SK-N-SH treated with all-trans-retinoic acid at 6 μM for 48 hours (cell line): ENCODE measurements around the gene SMIM1.

Experiments
- ATAC-seq: fragments of 200-7000 bp; cut with Tn5 transposase; 3 replicates; pipeline ENCODE4 v1.9.1; 2020; ENCODE audit warnings: mild to moderate bottlenecking, moderate library complexity
- BACH2 ChIP-seq: fragments of 250-450 bp; sonication (Bioruptor Pico); IDR thresholded peaks from 2 replicates; pipeline ENCODE4 v1.9.0; 2021; ENCODE audit warnings: mild to moderate bottlenecking, borderline replicate concordance
- CSDC2 ChIP-seq: fragments of 250-450 bp; sonication (Bioruptor Pico); IDR thresholded peaks from 2 replicates; pipeline ENCODE4 v1.5.0; 2020; ENCODE audit warnings: mild to moderate bottlenecking, moderate library complexity
- ESRRG ChIP-seq: fragments of 250-450 bp; sonication (Bioruptor Pico); IDR thresholded peaks from 2 replicates; pipeline ENCODE4 v1.6.1; 2021; ENCODE audit warnings: mild to moderate bottlenecking
- OSR1 ChIP-seq: fragments of 250-450 bp; sonication (Bioruptor Pico); IDR thresholded peaks from 2 replicates; pipeline ENCODE4 v1.8.0; 2022; ENCODE audit warnings: moderate library complexity, mild to moderate bottlenecking, inconsistent platforms
- PPARA ChIP-seq: fragments of 250-450 bp; sonication (Bioruptor Pico); IDR thresholded peaks from 2 replicates; pipeline ENCODE4 v1.5.0; 2020; ENCODE audit warnings: mild to moderate bottlenecking, borderline replicate concordance
- SNAI2 ChIP-seq: fragments of 250-450 bp; sonication (Bioruptor Pico); IDR thresholded peaks from 2 replicates; pipeline ENCODE4 v1.5.0; 2020; ENCODE audit warnings: mild to moderate bottlenecking, moderate library complexity
- TOX ChIP-seq: fragments of 250-450 bp; sonication (Bioruptor Pico); IDR thresholded peaks from 2 replicates; pipeline ENCODE4 v1.8.0; 2021; ENCODE audit warnings: mild to moderate bottlenecking, moderate library complexity, borderline replicate concordance
- ZC3H10 ChIP-seq: fragments of 250-450 bp; sonication (Bioruptor Pico); IDR thresholded peaks from 2 replicates; pipeline ENCODE4 v1.5.1; 2021; ENCODE audit warnings: mild to moderate bottlenecking, moderate library complexity
- ZFP30 ChIP-seq: fragments of 450-650 bp; formaldehyde crosslinking; IDR thresholded peaks from 2 replicates; pipeline ENCODE4 v1.5.0; 2022; ENCODE audit warnings: mild to moderate bottlenecking, moderate library complexity
- ZNF565 ChIP-seq: fragments of 450-650 bp; formaldehyde crosslinking; conservative IDR thresholded peaks from 2 replicates; pipeline ENCODE4 v1.5.0; 2020; ENCODE audit warnings: low read depth, mild to moderate bottlenecking, moderate library complexity
- ZNF70 ChIP-seq: fragments of 450-650 bp; formaldehyde crosslinking; IDR thresholded peaks from 2 replicates; pipeline ENCODE4 v1.5.0; 2020; ENCODE audit warnings: mild to moderate bottlenecking, moderate library complexity
- TF ChIP-seq, protein P1 (sequence below): fragments of 250-450 bp; sonication (Bioruptor Pico); IDR thresholded peaks from 2 replicates; pipeline ENCODE4 v1.5.0; 2020; ENCODE audit warnings: mild to moderate bottlenecking, moderate library complexity
- TF ChIP-seq, protein P2 (sequence below): fragments of 250-450 bp; sonication (Bioruptor Pico); IDR thresholded peaks from 2 replicates; pipeline ENCODE4 v1.8.0; 2021; ENCODE audit warnings: low read depth, mild to moderate bottlenecking, moderate library complexity, borderline replicate concordance
- TF ChIP-seq, protein P3 (sequence below): fragments of 250-450 bp; sonication (Bioruptor Pico); IDR thresholded peaks from 2 replicates; pipeline ENCODE4 v1.5.1; 2021; ENCODE audit warnings: mild to moderate bottlenecking, moderate library complexity
- TF ChIP-seq, protein P4 (sequence below): fragments of 250-450 bp; sonication (Bioruptor Pico); IDR thresholded peaks from 2 replicates; pipeline ENCODE4 v1.8.0; 2020; ENCODE audit warnings: mild to moderate bottlenecking, moderate library complexity, borderline replicate concordance

The SMIM1 gene

DNA sequence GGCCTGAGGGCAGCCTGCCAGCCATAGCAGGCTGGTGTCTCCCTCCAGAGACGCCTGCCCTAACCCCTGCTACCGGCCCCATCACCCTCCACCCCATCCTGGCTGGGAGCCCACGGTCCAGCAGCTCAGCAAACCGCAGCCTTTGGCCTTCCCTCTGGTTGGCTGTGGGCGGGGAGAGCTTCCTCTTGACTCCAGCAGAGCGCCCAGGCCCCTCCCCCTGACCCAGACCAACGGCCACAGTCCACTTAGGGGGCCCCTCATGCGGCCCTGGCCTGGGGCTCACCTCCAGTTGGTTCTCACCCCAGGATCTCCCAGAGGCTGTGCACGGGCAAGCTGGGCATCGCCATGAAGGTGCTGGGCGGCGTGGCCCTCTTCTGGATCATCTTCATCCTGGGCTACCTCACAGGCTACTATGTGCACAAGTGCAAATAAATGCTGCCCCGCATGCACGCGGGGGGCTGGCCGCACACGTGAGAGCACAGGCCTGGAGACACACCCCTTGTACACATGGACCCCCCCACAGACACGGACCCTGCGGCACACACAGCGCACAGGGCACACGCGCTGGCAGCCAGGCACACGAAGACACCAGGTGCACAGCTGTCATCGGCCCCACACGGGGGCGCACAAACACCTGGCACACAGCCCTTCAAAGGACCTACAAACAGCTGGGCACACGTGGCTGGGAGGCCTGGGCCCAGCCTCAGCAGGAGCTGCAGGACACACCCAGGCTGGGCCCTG is 3.1 kb downstream of the SMIM1 start (continued):
- TF ChIP-seq, protein P1, sequence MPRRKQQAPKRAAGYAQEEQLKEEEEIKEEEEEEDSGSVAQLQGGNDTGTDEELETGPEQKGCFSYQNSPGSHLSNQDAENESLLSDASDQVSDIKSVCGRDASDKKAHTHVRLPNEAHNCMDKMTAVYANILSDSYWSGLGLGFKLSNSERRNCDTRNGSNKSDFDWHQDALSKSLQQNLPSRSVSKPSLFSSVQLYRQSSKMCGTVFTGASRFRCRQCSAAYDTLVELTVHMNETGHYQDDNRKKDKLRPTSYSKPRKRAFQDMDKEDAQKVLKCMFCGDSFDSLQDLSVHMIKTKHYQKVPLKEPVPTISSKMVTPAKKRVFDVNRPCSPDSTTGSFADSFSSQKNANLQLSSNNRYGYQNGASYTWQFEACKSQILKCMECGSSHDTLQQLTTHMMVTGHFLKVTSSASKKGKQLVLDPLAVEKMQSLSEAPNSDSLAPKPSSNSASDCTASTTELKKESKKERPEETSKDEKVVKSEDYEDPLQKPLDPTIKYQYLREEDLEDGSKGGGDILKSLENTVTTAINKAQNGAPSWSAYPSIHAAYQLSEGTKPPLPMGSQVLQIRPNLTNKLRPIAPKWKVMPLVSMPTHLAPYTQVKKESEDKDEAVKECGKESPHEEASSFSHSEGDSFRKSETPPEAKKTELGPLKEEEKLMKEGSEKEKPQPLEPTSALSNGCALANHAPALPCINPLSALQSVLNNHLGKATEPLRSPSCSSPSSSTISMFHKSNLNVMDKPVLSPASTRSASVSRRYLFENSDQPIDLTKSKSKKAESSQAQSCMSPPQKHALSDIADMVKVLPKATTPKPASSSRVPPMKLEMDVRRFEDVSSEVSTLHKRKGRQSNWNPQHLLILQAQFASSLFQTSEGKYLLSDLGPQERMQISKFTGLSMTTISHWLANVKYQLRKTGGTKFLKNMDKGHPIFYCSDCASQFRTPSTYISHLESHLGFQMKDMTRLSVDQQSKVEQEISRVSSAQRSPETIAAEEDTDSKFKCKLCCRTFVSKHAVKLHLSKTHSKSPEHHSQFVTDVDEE (CRISPR knock-in tag), result no peak
- no peak for TF ChIP-seq ESRRG (CRISPR knock-in tag)
- no peak for TF ChIP-seq BACH2
- TF ChIP-seq, protein P2, sequence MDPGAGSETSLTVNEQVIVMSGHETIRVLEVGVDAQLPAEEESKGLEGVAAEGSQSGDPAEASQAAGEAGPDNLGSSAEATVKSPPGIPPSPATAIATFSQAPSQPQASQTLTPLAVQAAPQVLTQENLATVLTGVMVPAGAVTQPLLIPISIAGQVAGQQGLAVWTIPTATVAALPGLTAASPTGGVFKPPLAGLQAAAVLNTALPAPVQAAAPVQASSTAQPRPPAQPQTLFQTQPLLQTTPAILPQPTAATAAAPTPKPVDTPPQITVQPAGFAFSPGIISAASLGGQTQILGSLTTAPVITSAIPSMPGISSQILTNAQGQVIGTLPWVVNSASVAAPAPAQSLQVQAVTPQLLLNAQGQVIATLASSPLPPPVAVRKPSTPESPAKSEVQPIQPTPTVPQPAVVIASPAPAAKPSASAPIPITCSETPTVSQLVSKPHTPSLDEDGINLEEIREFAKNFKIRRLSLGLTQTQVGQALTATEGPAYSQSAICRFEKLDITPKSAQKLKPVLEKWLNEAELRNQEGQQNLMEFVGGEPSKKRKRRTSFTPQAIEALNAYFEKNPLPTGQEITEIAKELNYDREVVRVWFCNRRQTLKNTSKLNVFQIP (CRISPR knock-in tag), result no peak

DNA sequence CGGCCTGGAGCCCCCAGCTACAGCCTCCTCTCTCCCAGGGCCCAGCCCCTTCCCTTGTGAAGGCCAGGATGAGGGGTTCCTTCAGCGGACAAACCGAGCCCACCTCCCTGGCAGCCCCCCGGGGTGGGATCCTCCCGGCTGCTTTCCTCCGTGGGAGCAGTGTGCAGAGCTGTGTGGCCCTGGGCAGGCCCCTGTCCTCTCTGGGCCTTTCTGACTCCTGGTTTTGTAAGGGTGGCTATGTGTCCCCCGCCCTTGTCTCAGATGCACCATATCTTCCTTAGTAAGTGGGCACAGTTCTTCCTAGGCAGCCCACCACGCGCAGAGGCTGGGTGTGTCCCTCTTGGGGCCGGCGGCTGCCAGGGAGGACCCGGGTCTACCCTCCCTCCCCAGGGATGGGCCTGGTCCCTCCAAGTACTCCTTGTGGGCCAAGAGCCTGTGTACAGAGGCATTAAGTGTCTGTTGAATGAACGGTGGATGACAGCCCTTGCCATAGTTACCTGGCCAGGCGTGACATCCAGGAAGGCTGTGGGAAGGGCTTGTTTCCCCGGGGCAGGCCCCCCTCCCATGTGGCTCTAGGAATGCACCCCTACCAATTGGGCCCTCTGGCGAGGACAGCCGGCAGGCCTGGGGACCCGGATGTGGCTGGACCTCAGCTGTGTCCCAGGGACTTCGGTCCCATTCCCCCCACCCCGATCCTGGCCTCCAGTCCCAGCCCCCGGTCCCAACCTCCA is 3.8 kb downstream of the SMIM1 start:
- TF ChIP-seq ESRRG (CRISPR knock-in tag) (no peak), CSDC2 (CRISPR knock-in tag) (no peak), SNAI2 (CRISPR knock-in tag) (no peak), PPARA (CRISPR knock-in tag) (no peak), ZNF70 (CRISPR knock-in tag) (no peak), ZFP30 (CRISPR knock-in tag) (no peak), TOX (CRISPR knock-in tag) (no peak), OSR1 (CRISPR knock-in tag) (no peak), ZNF565 (CRISPR knock-in tag) (no peak), ZC3H10 (CRISPR knock-in tag) (no peak)
- TF ChIP-seq, protein P2 (CRISPR knock-in tag), result no peak
- TF ChIP-seq, protein P1 (CRISPR knock-in tag), result no peak
- TF ChIP-seq, protein P3, sequence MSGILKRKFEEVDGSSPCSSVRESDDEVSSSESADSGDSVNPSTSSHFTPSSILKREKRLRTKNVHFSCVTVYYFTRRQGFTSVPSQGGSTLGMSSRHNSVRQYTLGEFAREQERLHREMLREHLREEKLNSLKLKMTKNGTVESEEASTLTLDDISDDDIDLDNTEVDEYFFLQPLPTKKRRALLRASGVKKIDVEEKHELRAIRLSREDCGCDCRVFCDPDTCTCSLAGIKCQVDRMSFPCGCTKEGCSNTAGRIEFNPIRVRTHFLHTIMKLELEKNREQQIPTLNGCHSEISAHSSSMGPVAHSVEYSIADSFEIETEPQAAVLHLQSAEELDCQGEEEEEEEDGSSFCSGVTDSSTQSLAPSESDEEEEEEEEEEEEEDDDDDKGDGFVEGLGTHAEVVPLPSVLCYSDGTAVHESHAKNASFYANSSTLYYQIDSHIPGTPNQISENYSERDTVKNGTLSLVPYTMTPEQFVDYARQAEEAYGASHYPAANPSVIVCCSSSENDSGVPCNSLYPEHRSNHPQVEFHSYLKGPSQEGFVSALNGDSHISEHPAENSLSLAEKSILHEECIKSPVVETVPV (CRISPR knock-in tag), result no peak
- TF ChIP-seq, protein P4, sequence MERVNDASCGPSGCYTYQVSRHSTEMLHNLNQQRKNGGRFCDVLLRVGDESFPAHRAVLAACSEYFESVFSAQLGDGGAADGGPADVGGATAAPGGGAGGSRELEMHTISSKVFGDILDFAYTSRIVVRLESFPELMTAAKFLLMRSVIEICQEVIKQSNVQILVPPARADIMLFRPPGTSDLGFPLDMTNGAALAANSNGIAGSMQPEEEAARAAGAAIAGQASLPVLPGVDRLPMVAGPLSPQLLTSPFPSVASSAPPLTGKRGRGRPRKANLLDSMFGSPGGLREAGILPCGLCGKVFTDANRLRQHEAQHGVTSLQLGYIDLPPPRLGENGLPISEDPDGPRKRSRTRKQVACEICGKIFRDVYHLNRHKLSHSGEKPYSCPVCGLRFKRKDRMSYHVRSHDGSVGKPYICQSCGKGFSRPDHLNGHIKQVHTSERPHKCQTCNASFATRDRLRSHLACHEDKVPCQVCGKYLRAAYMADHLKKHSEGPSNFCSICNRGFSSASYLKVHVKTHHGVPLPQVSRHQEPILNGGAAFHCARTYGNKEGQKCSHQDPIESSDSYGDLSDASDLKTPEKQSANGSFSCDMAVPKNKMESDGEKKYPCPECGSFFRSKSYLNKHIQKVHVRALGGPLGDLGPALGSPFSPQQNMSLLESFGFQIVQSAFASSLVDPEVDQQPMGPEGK (CRISPR knock-in tag), result no peak
- no peak for ATAC-seq
